ENCODE results near the gene HMMR.

The HMMR gene

DNA sequence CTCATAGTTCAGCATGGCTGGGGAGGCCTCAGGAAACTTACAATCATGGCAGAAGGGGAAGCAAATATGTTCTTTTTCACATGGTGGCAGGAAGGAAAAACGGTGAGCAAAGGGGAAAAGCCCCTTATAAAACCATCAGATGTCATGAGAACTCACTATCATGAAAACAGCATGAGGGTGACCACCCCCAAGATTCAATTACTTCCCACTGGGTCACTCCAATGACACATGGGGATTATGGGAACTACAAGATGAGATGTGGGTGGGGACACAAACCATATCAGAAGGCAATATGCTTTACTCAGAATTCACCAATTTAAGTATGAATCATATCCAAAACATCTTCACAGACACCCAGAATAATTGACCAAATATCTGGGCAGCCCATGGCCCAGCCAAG is 64.7 kb downstream of the HMMR start:
- TF ChIP-seq GATA3 (IDR thresholded peaks at IDR 0.05; ENCODE audit: low read depth, low read length) = no peak
- TF ChIP-seq GATA2 (IDR thresholded peaks at IDR 0.05; ENCODE audit: low read depth, low read length) = no peak

DNA sequence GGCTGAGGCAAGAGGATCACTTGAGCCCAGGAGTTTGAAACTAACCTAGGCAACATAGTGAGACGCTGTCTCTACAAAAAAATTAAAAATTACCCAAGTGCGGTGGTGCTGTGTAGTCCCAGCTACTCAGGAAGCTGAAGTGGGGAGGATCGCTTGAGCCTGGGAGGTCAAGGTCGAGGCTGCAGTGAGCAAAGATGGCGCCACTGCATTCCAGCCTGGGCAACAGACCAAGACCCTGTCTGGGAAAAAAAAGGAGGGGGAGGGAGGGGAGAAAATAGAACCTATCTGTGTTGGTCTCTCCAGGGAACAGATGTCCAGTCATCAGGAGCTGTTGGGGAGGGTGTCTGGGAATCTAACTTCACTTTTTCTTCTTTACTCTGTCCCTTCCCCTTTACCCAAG is 69.3 kb downstream of the HMMR start:
- no peak for TF ChIP-seq GATA2 (IDR thresholded peaks at IDR 0.05; ENCODE audit: low read depth, low read length)
- no peak for TF ChIP-seq GATA3 (IDR thresholded peaks at IDR 0.05; ENCODE audit: low read depth, low read length)

DNA sequence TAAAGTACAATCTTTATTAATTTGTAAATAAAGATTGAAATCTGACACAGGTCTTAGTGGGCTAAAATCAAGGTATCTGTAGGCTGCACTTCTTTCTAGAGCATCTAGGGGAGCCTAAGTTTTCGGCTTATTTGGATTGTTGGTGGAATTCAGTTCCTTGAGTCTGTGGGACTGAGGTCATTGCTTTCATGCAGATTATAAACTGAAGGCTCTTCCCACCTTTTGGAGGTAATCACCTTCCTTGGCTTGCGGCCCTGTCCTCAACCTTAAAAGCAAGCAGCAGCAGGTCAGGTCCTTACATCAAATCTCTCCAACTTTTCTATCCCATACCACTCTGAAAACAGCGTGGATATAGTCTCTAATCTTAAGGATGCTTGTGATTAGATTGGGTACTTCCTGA is 70.8 kb downstream of the HMMR start:
- TF ChIP-seq GATA3 (IDR thresholded peaks at IDR 0.05; ENCODE audit: low read depth, low read length) (no peak), GATA2 (IDR thresholded peaks at IDR 0.05; ENCODE audit: low read depth, low read length) (no peak)

DNA sequence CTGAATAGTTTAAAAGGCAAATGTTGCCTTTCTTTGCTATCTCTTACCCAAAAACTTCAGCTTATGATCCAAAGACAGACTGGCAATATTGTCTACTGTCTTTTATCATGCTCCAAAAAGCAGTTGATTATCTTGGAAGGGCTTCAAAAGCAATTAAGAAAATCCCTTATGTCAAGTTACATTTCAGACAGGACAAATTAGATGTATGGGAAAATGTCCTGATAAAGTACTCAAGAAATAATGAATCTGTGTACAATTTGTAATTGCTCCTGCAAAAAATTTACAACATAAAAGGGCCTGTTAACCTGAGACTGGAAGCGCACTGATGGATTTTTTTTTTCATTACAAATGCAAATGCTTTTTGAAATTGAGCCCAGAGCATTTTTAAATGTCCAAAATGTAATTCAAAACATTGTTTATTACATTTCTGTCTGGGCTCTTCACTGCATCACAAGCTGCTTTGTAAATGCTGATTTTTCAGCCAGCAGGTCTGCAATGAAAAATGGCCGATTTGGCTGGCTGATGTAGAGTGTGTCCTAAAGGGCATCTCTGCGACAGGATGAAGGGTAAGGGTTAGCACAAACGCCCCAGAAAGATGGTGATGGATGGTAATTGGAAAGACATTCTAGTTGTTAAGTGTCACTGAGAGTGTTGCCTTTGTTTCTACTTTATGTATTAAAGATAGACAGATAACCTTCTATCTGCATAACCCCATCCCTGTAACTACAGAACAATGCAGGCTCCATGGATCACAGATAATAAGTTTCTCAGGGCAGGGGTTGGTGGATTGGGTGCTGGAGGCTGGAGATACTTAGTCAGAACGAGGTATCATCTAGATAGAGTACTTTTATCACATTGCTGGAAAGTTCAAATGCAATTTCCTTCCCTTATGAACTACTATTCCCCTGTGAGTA is 72.0 kb downstream of the HMMR start:
- TF ChIP-seq GATA3 (IDR thresholded peaks at IDR 0.05; ENCODE audit: low read depth, low read length) (no peak), GATA2 (IDR thresholded peaks at IDR 0.05; ENCODE audit: low read depth, low read length) (peak; percentile 26)

DNA sequence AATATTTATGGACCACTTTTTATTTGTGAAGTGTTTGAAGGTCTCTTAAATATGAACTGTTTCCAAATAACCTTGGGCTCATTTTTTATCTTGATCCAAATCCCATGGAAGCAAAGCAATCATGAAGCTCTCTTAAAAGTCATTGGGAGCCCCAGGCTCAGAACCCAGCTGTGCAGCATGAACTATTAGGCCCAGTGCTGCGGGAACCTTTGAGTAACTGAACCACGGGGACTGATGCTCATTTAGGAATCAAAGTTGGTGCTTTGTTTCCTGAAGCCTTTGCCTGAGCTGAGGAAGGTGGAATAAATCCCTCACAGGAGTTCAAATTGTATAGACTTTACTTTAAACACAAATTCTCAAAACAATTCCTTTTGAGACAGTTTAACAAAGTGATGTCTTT is 72.8 kb downstream of the HMMR start:
- TF ChIP-seq GATA3 (IDR thresholded peaks at IDR 0.05; ENCODE audit: low read depth, low read length) (no peak), GATA2 (IDR thresholded peaks at IDR 0.05; ENCODE audit: low read depth, low read length) (no peak)

DNA sequence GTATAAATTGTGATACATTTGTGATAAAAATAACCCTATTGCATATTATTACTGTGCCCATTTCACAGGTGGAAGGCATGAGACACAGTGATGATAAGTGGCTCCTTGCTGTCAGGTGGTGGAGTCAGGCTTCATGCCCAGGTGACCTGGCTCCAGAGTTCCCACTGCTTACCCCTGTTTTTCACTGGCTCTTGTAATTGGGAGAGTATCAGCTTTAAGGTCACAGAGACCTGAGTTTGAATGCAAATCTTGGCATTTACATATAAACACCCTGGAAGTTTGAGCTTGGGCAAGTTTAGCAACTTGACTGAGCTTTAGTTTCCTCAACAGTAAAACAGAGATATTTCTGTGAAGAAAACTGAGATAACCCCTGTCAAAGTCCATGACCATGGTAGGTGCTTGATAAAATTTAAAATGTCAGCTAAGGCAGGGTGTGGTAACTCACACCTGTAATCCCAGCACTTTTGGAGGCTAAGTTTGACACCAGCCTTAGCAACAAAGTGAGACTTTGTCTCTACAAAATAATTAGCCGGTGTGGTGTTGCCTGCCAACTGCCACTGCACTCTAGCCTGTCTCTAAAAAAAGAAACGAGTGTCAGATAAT is 74.2 kb downstream of the HMMR start:
- no peak for TF ChIP-seq GATA2 (IDR thresholded peaks at IDR 0.05; ENCODE audit: low read depth, low read length)
- no peak for TF ChIP-seq GATA3 (IDR thresholded peaks at IDR 0.05; ENCODE audit: low read depth, low read length)

DNA sequence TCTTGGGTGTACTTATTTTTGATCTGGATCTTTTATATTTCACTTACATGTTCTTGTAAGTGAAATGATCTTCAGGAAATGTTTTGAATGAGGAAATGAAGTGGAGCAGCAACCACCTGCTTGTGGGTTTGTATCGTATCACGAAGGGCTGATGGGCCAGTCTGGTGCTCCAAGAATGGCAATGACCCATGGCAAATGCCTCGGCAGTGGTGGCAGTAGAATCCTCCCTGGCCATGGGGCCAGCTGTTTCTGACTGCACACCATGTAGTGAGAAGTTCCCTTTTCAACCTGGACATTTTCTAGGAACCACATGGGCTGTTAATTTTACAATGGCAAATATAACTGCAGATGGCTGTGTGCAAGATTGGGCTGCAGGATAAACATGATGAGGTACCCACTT is 74.9 kb downstream of the HMMR start:
- no peak for TF ChIP-seq GATA2 (IDR thresholded peaks at IDR 0.05; ENCODE audit: low read depth, low read length)
- no peak for TF ChIP-seq GATA3 (IDR thresholded peaks at IDR 0.05; ENCODE audit: low read depth, low read length)

DNA sequence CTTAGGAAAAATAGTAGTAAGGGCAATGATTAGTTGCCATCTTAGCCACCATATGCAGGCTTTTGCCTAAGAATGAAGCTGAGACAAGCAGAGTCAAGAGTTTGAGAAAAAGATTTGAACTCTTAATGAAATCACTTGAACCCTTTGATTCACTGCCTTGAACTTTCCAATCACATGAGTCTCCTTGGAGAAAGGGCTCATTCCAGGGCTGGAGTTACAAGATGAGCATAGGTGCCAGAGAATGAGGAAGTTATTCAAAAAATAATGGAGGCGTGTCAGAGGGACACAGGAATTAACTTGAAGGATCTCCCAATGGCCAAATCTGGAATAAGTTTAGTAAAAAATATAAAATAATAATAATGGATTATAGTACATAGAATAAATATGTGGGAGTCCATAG is 80.3 kb downstream of the HMMR start:
- no peak for TF ChIP-seq GATA2 (IDR thresholded peaks at IDR 0.05; ENCODE audit: low read depth, low read length)

All from SH-SY5Y (cell line).